Measurements from ENCODE around the gene KRTAP5-1.

Gene KRTAP5-1

DNA sequence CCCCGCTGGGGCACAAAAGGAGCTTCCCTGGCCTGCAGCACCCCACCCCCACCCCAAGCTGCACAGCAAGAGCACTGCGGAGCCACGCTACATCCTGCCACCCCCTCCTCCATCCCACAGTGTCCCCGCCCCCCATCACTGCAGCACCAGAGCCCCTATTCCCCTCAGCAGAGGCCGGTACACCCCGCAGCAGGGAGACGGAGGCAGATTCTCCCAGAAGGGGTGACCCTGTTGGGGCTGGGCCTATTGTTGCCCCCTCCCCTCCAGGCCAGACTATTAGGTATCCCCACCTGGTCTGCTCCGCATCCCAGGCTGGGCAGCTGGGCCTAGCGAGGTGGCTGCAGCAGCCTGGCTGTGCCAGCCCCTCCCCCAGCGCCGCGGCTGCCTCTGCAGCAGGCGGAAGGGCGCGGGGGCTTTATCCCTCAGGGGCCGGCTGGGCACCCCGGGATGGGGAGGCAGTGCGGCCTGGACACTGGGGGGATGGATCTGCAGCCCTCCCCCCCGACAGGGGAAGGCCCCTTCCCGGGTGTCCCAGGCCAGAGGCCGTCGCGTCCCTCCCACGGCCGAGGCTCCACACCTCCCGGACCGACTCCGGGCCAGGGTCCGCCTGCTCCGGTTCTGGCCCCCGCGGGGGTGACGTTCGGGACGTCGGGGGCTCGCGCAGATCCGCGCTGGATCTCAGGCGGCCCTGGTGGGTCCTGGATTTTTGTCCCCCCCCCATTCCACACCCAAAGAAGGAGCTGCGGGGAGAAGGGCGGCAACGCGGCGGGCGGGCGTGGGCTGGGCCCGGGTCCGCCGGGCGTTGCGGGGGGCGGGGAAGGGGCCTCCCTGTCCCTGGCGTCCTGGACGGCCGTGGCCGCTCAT is 14.0 kb downstream of the KRTAP5-1 start:
- DNase-seq (ENCODE audit: low read depth) = no peak
- TF ChIP-seq, protein P1, sequence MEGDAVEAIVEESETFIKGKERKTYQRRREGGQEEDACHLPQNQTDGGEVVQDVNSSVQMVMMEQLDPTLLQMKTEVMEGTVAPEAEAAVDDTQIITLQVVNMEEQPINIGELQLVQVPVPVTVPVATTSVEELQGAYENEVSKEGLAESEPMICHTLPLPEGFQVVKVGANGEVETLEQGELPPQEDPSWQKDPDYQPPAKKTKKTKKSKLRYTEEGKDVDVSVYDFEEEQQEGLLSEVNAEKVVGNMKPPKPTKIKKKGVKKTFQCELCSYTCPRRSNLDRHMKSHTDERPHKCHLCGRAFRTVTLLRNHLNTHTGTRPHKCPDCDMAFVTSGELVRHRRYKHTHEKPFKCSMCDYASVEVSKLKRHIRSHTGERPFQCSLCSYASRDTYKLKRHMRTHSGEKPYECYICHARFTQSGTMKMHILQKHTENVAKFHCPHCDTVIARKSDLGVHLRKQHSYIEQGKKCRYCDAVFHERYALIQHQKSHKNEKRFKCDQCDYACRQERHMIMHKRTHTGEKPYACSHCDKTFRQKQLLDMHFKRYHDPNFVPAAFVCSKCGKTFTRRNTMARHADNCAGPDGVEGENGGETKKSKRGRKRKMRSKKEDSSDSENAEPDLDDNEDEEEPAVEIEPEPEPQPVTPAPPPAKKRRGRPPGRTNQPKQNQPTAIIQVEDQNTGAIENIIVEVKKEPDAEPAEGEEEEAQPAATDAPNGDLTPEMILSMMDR (conservative IDR thresholded peaks at IDR 0.05; ENCODE audit: control insufficient read depth, insufficient read depth, low read depth, low read length) = no peak
- H3K4me3 ChIP-seq (ENCODE audit: control insufficient read depth, low read depth, low read length) = no peak overlapping the region

DNA sequence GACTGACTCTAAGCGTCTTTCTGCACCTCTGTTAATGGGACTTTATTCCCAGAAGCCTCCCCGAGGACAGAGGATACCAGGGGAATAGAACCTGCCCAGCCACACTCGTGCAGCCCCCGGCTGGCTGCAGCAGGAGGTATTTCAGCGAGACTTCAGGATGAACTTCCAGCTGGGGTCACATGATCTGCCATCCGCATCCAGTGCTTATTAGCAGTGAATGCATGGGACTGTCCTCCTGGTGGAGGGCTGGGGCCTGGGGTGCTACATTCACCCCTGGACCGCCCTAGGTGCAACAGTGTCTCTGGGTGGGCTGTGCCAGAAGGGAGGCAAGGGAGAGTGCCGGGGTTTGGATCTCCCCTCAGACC is 14.6 kb downstream of the KRTAP5-1 start:
- no peak for DNase-seq (ENCODE audit: low read depth)
- TF ChIP-seq, protein P1 (conservative IDR thresholded peaks at IDR 0.05; ENCODE audit: control insufficient read depth, insufficient read depth, low read depth, low read length) = no peak
- H3K4me3 ChIP-seq (ENCODE audit: control insufficient read depth, low read depth, low read length) = no peak overlapping the region

DNA sequence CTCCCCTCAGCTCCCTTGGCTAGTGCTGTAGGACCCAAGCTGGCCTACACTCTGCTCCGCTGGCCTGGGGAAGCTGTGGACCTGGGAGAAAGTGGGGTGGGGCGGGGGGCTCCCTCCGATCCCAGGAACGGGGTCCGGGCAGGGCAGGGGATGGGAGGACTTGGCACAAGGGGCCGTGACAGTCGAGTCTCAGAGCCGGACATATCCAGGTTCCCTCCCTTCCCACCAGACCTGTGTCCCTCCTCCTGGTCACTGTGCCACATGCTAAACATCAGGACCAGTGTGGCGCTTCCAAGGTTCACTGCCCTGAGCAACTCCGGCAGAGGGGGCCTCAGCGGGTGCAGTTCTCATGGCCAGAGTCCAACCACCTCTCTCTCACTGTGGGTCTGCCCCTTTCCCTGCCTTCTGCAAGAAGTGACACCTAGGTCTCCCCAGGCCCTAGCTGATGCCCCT is 15.1 kb downstream of the KRTAP5-1 start:
- TF ChIP-seq, protein P1 (conservative IDR thresholded peaks at IDR 0.05; ENCODE audit: control insufficient read depth, insufficient read depth, low read depth, low read length) = no peak
- H3K4me3 ChIP-seq (ENCODE audit: control insufficient read depth, low read depth, low read length) = no peak overlapping the region
- DNase-seq (ENCODE audit: low read depth) = no peak

DNA sequence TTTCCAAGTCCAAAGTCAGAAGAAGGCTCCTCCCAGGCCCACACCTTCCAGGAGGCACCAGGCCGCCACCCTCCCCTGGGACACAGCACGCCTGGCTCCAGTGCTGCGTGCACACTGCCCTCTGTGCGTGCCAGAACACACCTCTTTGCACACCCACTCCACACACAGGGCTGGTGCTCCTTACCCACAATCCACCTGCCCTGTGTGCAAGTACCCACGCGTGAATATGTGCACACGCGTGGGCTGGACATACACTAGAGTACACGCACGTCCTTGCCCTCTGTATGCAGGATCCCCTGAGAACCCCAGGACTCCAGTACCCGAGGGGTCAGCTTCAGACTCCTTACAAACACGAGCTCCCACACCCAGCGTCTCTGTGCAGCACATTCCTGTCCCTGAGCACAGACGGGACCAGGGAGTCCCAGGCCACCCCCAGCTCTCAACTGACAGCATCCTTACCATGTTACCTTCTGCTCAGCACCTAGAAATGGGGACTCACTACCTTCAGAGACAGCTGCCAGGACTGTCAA is 15.8 kb downstream of the KRTAP5-1 start:
- TF ChIP-seq, protein P1 (conservative IDR thresholded peaks at IDR 0.05; ENCODE audit: control insufficient read depth, insufficient read depth, low read depth, low read length) = no peak
- DNase-seq (ENCODE audit: low read depth) = no peak
- H3K4me3 ChIP-seq (ENCODE audit: control insufficient read depth, low read depth, low read length) = no peak overlapping the region

DNA sequence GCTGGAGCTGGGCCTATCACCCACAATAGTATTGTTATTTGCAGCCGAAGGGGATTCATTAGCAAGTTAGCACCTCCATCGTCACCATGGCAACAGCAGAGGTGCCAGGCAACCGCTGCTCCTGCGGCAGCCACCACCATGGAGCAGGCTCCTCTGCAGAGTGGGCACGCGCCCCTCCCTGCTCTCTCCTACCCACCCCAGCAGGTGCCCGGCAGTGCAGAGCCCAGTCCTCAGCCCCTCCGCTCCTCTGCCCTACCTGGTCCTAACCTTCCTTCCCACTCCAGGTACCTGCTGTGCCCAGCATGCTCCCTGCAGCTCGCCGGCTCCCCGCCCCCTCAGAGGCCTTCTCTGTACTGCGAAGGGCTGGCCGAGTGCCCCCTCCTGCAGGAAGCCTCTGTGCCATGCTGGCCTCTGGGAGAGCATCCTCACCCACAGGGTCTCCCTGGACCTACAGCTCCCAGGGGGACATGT is 16.6 kb downstream of the KRTAP5-1 start:
- TF ChIP-seq, protein P1 (conservative IDR thresholded peaks at IDR 0.05; ENCODE audit: control insufficient read depth, insufficient read depth, low read depth, low read length) = no peak
- H3K4me3 ChIP-seq (ENCODE audit: control insufficient read depth, low read depth, low read length) = no peak overlapping the region
- DNase-seq (ENCODE audit: low read depth) = no peak

DNA sequence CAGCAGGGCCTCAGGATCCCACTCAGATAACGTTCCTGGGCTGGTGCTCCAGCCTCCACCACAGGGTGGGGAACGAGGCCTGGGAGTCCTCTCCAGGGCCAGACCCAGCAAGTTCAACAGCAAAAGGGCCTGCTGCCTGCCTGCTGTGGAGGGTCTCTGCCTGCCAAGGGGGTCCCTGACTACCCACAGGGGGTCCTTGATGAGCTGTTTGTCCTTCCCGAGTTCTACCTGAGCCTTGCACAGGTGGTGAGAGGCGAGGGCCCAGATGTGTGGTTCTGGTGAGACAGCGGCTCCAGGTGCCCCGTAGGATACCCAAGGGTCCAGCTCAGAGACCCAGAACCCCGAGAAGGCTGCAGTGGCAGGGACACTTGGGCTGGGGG is 17.4 kb downstream of the KRTAP5-1 start:
- DNase-seq (ENCODE audit: low read depth) = no peak
- no peak overlapping the region for H3K4me3 ChIP-seq (ENCODE audit: control insufficient read depth, low read depth, low read length)
- TF ChIP-seq, protein P1 (conservative IDR thresholded peaks at IDR 0.05; ENCODE audit: control insufficient read depth, insufficient read depth, low read depth, low read length) = no peak

Data from fibroblast of mammary gland (primary cell).